Measurements from ENCODE around the gene PIK3R6. TPM values are rescaled to one million over a fixed set of nuclear protein-coding genes. Genes with fewer than 3 reads are reported as not detected.
"Not testable (repeated sequence)": the region's sequence is repeated elsewhere in the genome, so short reads cannot be mapped to it uniquely, and the experiment has no call there.

PIK3R6 gene
- total and polyA plus RNA-seq, 8 donors = 0.16 to 1.1 (median 0.23) TPM; not detected in 2

DNA sequence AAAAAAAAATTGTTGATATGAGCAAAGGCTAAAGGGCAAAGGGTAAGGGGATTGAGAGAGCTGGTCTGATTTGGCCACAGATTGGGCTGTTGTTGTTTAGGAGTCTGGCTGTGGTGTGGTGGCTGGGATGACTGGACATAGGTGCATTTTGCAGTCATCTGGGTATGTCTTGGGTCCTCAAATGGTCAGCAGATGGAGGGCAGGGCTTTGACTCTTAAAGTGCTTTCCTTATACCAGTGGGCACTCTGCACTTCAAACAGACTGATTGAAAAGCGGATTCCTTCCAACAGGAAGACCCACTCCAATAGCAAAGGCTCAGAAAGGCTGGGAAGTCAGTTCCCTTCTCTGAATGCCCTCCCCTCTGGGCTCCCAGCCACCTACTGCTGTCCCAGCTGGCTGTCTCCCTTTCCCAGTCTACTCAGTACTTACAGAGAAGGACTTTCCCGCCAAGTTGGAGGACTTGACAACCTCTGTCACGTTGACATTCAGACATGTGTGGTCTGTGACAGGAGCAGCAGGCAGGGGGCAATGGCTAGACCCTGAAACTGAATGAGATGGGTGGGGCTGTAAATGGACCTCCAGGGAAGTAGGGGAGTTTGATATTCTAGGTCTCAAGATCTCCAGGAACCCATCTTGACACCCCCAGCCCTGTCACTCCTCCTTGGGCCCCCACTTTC is 48.7 kb downstream of the PIK3R6 start:
- no peak for ATAC-seq
- Histone ChIP-seq H3K27ac (no peak overlapping the region), H3K9me3 (no peaks in the 10 kb centered on the region), H3K4me3 (no peak overlapping the region), H3K27me3 (no peaks in the 10 kb centered on the region), H3K4me1 (no peaks in the 10 kb centered on the region), H3K36me3 (no peaks in the 10 kb centered on the region)
- intact Hi-C loops (cut with DNase I) = no loop called here
- DNase-seq = no peak
- TF ChIP-seq, protein P1, sequence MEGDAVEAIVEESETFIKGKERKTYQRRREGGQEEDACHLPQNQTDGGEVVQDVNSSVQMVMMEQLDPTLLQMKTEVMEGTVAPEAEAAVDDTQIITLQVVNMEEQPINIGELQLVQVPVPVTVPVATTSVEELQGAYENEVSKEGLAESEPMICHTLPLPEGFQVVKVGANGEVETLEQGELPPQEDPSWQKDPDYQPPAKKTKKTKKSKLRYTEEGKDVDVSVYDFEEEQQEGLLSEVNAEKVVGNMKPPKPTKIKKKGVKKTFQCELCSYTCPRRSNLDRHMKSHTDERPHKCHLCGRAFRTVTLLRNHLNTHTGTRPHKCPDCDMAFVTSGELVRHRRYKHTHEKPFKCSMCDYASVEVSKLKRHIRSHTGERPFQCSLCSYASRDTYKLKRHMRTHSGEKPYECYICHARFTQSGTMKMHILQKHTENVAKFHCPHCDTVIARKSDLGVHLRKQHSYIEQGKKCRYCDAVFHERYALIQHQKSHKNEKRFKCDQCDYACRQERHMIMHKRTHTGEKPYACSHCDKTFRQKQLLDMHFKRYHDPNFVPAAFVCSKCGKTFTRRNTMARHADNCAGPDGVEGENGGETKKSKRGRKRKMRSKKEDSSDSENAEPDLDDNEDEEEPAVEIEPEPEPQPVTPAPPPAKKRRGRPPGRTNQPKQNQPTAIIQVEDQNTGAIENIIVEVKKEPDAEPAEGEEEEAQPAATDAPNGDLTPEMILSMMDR (IDR thresholded peaks at IDR 0.05) = no peak
- WGBS, 2 donors = 31 to 40% methylated on average over 3 of the region's 3 CpGs
- no peak for FAIRE-seq

DNA sequence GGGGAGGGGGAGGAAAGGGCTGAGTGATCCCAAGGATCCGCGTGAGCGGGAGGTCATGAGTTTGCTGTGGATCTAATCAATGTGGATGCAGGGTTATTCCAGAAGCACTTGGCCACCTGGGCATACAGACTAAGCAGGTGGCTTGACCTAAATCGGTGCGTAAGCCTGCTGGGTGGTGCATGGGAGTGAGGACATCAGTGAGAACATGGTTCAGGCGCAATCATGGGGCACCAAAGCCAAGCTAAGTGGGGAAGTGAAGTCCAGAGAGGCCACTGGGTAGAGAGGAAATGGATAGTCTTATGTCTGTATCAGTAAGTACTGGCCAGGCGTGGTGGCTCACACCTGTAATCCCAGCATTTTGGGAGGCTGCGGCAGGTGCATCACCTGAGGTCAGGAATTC is 49.4 kb downstream of the PIK3R6 start:
- FAIRE-seq = no peak
- TF ChIP-seq, protein P1 (IDR thresholded peaks at IDR 0.05) = no peak
- DNase-seq = no peak
- no peaks in the 10 kb centered on the region for H3K4me1 ChIP-seq
- intact Hi-C loops (cut with DNase I) = no loop called here
- no peak overlapping the region for H3K27ac ChIP-seq
- no peaks in the 10 kb centered on the region for H3K36me3 ChIP-seq
- no peak overlapping the region for H3K4me3 ChIP-seq
- H3K9me3 ChIP-seq = no peaks in the 10 kb centered on the region
- 77 to 80% methylated on average over 8 of the region's 8 CpGs for WGBS, 2 donors
- ATAC-seq = no peak
- no peaks in the 10 kb centered on the region for H3K27me3 ChIP-seq

DNA sequence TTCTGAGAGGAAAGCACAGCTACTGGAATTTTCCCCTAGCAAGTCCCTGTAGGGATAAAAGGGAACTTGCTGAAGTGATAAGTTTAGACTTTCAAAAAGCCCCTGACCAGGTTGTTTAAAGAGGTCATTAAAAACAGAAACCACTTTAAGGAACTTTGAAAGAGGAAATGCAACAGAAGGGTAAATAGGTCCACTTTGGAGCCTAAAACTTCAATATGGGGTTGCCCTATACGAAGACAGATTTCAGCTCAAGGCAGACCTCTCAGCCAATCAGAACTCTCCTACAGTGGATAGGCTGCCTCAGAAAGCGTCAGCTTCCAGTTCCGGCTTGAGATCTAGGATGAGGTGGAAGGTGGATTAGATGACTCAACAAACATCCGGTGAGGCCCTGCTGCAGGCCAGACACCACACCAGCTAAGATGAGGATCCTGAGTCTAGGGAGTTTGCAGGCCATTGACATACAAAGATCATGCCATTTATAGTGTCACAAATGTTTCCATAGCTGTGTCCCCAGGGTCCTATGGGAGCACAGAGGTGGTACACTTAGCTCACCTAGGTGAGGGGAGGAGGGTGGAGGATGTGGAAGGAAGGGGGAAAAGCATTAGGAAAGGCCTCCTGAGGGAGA is 60.4 kb downstream of the PIK3R6 start:
- DNase-seq = no peak
- TF ChIP-seq, protein P1 (IDR thresholded peaks at IDR 0.05) = no peak
- Histone ChIP-seq H3K4me1 (no peaks in the 10 kb centered on the region), H3K27me3 (no peaks in the 10 kb centered on the region), H3K9me3 (no peaks in the 10 kb centered on the region), H3K36me3 (no peaks in the 10 kb centered on the region), H3K4me3 (no peak overlapping the region), H3K27ac (peak overlapping the region in 1 of 4 donors; percentile 0)
- peak in 2 of 4 donors; percentile 44 to 76 for ATAC-seq
- no peak for FAIRE-seq
- WGBS, 2 donors = 79 to 86% methylated on average over 4 of the region's 4 CpGs
- intact Hi-C loops (cut with DNase I) = loop anchor here in 1 of 3 donors (10.0 kb wide), 1 partner anchor 88 kb away; no protein-coding TSS in a partner anchor

DNA sequence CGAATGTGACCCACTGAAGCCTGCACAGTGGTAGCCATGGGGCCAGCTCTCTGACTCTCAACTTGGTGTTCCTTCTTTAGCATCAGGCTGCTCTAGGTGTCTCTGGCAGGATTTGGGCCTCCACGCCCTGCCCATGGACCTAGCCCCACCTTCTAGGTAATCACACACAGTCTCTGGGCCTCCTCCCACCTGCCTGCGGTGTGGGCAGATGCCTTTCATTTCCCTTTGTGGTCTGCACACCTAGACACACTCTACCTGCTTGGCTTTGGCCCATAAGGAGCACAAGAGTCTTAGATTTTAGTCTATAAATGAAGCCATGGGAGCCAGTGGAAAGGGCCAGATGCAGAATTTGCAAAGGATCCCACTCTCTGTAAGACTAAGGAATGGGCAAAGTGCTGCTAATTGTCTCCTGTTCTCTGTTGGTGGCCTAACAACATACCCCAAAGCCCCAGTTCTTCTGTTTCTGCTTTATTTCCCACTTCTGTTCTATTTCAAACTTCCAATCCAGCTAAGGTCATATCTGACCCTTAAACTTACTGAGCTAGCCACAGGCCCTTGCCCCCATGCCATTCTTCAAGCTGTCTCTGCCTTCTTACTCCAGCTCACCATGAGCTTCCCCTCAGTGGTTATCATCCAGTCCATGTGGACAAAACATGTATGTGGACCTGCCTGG is 61.1 kb downstream of the PIK3R6 start:
- no peak for FAIRE-seq
- H3K27ac ChIP-seq = peak overlapping the region in 1 of 4 donors; percentile 0

DNA sequence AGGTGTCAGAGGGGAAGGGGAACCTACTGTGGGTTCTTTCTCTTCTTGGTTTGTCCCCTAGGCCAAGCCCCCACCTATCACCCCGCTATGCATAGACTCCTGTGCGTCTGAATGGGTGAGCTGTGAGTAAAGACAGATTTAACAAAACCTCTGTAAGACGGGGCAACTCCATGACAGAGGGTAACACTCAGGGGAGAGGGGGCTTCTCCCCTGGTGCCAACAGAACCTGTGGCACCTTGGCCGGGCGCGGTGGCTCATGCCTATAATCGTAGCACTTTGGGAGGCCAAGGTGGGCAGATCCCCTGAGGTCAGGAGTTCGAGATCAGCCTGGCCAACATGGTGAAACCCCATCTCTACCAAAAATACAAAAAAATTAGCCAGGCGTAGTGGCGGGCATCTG is 62.1 kb downstream of the PIK3R6 start:
- not testable (repeated sequence) for H3K27me3 ChIP-seq, H3K9me3 ChIP-seq, H3K27ac ChIP-seq, FAIRE-seq, DNase-seq, H3K4me3 ChIP-seq, ATAC-seq, H3K36me3 ChIP-seq, H3K4me1 ChIP-seq
- intact Hi-C loops (cut with DNase I) = loop anchor here in 1 of 3 donors (10.0 kb wide), 1 partner anchor 89 kb away; no protein-coding TSS in a partner anchor
- WGBS, 2 donors = 78 to 91% methylated on average over 9 to 10 of the region's 10 CpGs

More for the DNA sequence above, 61.1 kb downstream of the PIK3R6 start:
- WGBS, 2 donors = 86 to 95% methylated on average over 3 of the region's 3 CpGs
- DNase-seq (no peak), ATAC-seq (no peak)
- Histone ChIP-seq H3K4me3 (no peak overlapping the region), H3K27me3 (no peaks in the 10 kb centered on the region), H3K4me1 (no peaks in the 10 kb centered on the region), H3K36me3 (no peaks in the 10 kb centered on the region), H3K9me3 (no peaks in the 10 kb centered on the region)
- TF ChIP-seq, protein P1 (IDR thresholded peaks at IDR 0.05) = no peak
- intact Hi-C loops (cut with DNase I) = loop anchor here in 1 of 3 donors (10.0 kb wide), 1 partner anchor 88 kb away; no protein-coding TSS in a partner anchor

All from pancreas (tissue), 10 donors.